HG02588 (cell line): Measurements from ENCODE around the gene CYP4A22.
"Not testable (repeated sequence)": the region's sequence is repeated elsewhere in the genome, so short reads cannot be mapped to it uniquely, and the experiment has no call there.

ENCODE experiments used
- ATAC-seq: cut with Tn5 transposase; IDR thresholded peaks from one replicate; pipeline ENCODE4 v1.9.1; 2021; ENCODE audit warnings: mild to moderate bottlenecking, moderate library complexity; ENCODE audit not compliant: unreplicated experiment

The CYP4A22 gene

DNA sequence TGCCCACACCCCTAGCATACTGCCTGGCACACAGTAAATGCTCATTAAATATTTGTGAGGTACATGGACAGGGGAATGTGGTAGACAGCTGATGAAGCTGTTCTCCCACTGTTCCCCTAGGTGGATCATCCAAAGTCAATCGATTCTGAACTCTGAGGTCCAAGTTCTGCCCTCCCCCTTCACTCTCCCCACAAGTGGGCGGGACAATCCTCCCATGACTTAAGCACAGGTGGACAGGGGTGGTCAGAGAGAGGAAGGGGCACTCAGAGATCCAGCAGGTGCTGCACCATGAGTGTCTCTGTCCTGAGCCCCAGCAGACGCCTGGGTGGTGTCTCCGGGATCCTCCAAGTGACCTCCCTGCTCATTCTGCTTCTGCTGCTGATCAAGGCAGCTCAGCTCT, at the start of gene CYP4A22:
Gene CYP4A22, plus strand, starts transcription at position 244 of the 400 bp plus-strand sequence. Its CDS starts 45 bp downstream, at position 289.
- no peak for ATAC-seq

GRCh38 chr1:47089356-47089755, 47.9 kb upstream of the CYP4A22 start:
- not testable (repeated sequence) for ATAC-seq

- ATAC-seq = not testable (repeated sequence)
Observed at GRCh38 chr1:47091476-47091875, 45.8 kb upstream of the CYP4A22 start.

GRCh38 chr1:47104816-47105215, 32.4 kb upstream of the CYP4A22 start:
- ATAC-seq = no peak

DNA sequence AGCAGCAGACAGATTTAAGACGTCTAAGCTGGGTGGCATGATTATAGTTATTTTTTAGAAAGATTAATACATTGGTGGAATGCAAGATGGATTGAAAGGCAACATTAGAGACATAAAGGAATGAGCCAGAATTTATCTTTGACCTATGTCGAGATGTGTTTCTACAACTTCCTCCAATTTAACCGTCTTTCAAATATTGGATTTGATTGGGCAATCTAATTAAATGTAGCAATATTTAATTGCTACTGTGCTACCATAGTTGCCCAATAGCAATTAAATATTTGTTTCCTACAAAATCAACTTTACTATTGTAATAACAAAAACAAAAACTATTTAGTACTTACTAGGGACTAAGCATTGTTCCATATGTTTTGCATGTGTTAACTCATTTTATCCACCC, 30.4 kb upstream of the CYP4A22 start:
- ATAC-seq = no peak

DNA sequence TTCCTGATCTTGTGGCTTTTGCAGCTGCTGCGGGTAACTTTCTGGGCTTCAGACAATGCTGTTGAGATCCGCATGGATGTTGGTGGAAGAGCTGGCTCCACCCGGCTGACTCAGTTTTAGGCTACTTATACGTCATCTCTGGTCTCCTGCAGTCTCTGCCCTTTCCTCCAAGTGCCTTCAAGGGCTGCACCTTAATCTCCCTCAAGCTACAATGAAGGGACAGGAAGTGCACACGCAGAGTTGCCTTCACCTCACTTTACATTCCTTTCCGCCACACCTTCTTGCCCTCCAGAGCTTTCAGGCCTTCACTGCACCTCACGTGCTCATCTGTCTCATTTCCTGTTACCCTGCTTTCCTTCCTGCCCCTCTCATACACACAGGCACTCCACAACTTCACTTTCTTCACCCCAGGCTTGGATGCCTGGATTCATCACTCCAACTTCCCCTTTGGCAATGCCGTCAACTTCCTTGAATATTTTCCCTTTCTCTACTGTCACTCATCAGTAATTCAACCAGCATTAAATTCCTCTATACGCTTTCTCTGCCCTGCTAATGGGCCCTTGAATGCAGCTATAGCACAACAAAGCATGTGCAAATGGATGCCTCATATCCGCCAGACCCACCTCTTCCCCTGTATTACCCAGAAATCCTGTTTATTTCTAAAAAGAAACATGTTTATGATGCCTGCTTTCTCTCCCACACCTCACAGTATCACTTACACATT, 29.2 kb upstream of the CYP4A22 start:
- ATAC-seq = not testable (repeated sequence)

- ATAC-seq = not testable (repeated sequence)
Observed at GRCh38 chr1:47109482-47109881, 27.8 kb upstream of the CYP4A22 start.

DNA sequence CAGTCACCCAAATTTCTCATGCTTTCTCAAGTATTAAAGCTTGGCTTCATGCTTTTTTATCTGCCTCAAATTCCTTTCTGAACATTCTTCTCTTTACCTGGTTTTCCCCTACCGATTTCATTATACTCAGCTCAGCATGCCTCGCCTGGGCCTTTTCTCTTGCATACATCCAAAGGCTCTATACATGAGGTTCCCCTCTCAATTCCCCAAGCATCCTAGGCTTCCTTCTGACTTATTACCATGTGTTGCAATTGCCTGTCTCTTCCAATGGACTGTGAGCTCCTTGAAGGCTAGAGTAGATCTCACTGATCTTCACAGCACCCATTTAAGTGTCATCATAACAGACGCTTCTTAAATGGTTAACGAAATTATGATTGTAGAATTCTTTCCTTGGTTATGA, 24.1 kb upstream of the CYP4A22 start:
- ATAC-seq = no peak

GRCh38 chr1:47121039-47121438, 16.2 kb upstream of the CYP4A22 start:
- ATAC-seq = not testable (repeated sequence)

GRCh38 chr1:47124834-47125233, 12.4 kb upstream of the CYP4A22 start:
- ATAC-seq = not testable (repeated sequence)

- ATAC-seq = not testable (repeated sequence)
Observed at GRCh38 chr1:47126997-47127396, 10.2 kb upstream of the CYP4A22 start.

DNA sequence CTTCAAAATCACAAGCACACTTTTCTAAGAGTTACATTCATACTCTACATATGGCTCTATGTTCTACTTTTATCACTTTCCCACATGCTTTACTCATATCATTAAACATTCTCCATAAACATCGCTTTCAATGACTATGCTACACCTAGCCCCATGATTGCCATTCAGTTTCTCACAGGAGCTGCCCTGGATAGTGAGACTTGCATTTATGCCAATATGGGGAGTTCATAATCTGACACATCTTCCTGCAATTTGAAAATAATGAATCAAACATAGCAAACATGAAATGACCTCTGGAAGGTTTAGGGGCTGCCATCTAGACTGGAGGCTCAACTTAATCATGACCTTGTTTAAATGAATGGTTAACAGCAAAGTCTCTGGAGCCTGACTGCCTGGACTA, 9.0 kb upstream of the CYP4A22 start:
- ATAC-seq = no peak

DNA sequence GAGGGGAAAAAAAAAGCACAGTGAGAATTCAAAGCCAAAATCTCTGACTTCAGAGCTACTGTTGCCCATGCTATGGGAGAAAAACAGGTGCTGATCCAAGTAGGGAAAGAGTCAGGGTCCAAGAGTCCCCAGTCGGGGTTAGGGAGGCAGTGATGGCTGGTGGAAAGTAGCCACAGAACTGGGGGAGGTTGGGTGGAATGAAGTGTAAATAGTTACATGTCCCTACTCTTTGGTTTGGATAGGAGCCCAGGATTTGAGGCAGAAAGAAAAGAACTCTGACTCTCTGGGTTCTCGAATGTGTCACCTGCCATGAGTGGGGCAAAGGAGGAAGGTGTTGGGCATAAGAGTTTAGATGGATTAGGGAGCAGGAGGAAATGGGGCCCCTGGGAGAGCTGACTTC, 8.4 kb upstream of the CYP4A22 start:
- ATAC-seq = not testable (repeated sequence)

DNA sequence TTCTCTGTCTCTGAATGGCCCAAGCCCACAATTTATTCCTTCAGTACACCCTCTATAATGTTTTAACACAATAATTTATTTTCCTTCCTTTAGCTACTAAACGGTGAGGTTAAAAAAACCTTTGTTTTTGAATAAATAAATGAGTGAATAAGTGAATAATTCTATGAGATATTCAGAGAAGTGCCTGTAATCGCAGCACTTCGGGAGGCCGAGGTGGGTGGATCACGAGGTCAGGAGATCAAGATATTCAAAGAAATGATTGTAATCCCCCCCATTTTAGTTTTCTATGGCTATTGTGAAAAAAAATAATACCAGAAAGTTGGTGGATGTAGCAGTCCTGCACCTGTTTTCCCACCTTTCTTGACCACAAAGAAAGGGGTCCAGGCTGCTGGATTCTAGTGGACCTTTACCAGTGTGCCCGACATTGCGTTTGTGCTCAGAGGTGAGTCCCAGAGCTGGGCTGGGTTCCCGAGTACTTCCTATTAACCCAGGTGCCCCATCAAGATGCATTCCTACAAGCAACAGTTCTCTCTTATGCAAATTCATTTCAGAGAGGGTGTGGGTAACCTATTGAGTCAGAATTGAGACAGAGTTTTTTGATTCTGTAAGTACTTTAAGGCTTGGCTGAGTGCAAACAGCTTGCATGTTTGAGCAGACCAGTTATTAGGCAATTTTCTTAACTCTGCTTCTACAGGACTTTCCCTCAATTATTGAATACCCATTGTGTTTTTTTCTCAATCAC, 7.6 kb upstream of the CYP4A22 start:
- ATAC-seq = not testable (repeated sequence)

DNA sequence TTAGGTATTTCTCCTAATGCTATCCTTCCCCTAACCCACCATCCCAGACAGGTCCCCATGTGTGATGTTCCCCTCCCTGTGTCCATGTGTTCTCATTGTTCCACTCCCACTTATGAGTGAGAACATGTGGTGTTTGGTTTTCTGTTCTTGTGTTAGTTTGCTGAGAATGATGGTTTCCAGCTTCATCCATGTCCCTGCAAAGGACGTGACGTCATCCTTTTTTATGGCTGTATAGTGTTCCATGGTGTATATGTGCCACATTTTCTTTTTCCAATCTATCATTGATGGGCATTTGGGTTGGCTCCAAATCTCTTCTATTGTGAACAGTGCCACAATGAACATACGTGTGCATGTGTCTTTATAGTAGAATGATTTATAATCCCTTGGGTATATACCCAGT, 4.6 kb upstream of the CYP4A22 start:
- not testable (repeated sequence) for ATAC-seq

DNA sequence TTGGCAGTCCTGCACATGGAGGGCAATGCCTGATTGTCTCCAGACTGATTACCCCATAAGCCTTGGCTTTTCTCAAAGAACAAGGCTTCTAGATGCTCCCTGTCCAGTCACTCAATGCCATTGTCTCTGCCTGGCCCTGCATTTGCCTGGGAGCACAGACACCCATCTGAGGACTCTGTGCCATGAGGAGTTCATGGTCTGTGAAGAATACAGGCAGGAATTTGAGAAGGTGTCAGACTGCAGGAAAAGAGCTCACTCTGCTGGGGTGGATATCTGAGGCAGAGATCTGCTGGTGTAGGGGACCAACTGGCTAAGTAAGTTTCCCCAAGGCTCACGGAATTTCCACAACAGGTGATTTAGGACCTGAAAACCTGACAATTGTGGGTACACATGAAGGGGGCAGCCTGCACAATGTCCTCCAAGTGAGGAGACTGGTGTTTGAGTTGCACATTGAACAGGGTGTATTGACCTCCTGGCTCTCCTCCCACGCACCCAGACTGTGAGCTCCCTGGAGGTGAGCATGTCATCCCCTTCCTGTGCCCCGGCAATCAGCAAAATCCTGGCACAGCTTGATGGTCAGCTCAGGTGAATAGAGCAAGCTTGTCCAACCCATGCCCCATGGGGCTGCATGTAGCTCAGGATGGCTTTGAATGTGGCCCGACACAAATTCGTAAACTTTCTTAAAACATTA, 829 bp downstream of the CYP4A22 start:
- no peak for ATAC-seq

DNA sequence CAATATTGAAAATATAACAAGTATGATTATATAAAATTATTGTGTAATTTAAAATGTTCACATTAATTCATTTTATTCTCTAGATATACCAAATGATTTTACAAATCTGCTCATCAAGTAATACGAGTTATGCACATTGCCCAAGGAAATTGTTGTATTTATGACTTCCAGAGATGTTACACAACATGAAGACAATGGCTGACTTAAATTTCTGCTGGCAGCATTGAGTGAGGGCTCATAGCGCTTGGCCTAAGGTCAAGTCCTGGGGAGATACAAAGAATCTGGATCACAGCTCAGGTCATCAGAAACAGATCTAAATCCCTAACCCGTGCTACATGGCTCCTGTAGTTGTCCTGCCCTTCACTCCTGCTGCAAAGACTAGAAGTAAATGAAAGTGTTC, 3.1 kb downstream of the CYP4A22 start:
- ATAC-seq = not testable (repeated sequence)

DNA sequence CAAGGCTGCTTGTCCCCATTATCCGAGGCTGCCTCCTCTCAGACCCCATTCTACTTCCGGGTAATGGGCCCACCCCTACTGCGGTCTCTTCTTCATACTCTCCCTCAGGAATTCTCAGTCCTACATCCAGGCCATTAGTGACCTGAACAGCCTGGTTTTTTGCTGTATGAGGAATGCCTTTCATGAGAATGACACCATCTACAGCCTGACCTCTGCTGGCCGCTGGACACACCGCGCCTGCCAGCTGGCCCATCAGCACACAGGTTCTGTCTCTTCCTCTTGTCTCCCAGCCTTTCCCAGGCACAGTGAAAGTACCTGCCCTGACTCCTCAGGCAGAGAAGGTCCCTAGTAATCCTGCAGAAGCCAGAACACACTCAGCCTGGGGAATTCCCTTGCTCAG, 6.4 kb downstream of the CYP4A22 start:
- not testable (repeated sequence) for ATAC-seq

DNA sequence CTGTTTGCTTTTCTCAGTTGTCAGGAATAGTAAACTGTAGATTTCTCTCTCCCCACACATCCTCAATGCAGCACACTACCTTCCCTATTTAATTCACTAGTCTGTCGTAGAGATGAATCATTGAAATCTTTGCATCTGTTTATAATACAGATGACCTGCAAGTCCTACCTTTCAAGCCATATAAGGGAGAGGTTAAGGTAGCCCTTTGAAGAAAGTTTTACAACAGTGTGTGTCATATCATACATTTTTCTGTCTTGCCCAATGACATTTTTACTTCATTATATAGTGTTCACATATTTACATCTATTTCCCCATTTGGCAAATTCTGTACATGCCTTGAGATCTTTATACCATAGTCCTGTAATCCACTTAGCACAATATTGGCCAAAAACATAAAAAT, 9.3 kb downstream of the CYP4A22 start:
- not testable (repeated sequence) for ATAC-seq

DNA sequence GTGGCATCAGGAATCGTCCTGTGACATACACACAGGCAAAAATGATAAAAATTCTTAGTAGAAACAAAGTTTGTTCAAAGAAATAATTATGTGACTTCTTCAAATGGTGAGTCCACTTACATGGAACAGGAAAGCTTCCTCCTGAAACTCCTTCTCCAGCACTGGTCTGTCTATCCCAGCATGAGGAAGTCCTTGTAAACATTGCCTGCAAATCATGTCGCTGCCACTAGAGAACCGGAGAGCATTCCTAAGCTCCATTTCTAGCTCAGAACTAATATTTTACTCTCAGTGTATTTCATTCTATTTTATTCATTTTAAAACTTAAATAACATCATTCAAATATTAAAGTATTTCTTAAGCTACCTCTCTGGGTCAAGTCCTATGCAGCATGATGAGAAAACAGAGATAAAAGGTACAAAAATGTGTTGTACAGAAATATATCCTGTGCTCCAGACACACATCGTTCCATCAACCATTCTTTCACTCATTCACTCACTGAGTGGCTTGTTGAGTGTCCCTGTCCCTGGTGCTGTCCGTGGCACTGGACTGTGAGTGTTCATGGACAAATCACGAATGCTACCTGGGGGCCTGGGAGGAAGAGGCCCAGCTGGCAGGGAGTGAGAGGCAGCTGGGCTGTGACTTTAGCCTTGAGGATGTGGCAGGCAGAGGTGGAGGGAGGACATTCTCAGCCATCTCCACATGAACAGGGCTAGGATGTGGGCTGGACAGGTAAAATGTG, 10.0 kb downstream of the CYP4A22 start:
- ATAC-seq = no peak

DNA sequence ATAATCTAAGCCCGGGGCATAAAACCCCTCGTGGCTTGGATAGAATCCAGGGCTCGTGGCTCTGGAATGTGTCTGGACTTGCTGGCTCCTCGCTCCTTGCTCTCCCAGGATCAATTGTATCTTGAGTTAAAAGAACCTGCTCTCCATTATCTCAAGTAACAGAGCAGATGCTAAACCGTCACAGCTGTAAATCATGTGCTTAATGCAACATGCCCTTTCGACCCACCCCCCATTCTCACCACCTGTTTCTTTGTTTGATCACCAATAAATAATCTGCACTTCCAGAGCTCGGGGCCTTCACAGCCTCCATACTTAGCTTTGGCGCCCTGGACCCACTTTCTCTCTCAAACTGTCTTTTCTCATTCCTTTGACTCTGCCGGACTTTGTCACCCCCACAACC, 11.9 kb downstream of the CYP4A22 start:
- ATAC-seq = not testable (repeated sequence)
